HG03103 (cell line): Measurements from ENCODE around the gene NOP16.
"Not testable (repeated sequence)": the region's sequence is repeated elsewhere in the genome, so short reads cannot be mapped to it uniquely, and the experiment has no call there.

Source experiments
- ATAC-seq: cut with Tn5 transposase; IDR thresholded peaks from one replicate; pipeline ENCODE4 v1.9.1; 2021; ENCODE audit warnings: low read depth; ENCODE audit not compliant: unreplicated experiment

The NOP16 gene

GRCh38 chr5:176410486-176411180, 22.2 kb upstream of the NOP16 start:
- no peak for ATAC-seq

- ATAC-seq = no peak
Observed at GRCh38 chr5:176409765-176410164, 21.4 kb upstream of the NOP16 start.

- no peak for ATAC-seq
Observed at GRCh38 chr5:176408590-176408989, 20.2 kb upstream of the NOP16 start.

- ATAC-seq = not testable (repeated sequence)
Observed at GRCh38 chr5:176408252-176408573, 19.8 kb upstream of the NOP16 start.

GRCh38 chr5:176407456-176408251, 19.3 kb upstream of the NOP16 start:
- no peak for ATAC-seq

- ATAC-seq = no peak
Observed at GRCh38 chr5:176406436-176407052, 18.1 kb upstream of the NOP16 start.

GRCh38 chr5:176405656-176406435, 17.4 kb upstream of the NOP16 start:
- ATAC-seq = no peak

GRCh38 chr5:176401281-176402205, 13.1 kb upstream of the NOP16 start:
- ATAC-seq = no peak

GRCh38 chr5:176400382-176401156, 12.2 kb upstream of the NOP16 start:
- no peak for ATAC-seq

GRCh38 chr5:176397736-176398420, 9.5 kb upstream of the NOP16 start:
- ATAC-seq = no peak

- ATAC-seq = no peak
Observed at GRCh38 chr5:176396330-176396729, 7.9 kb upstream of the NOP16 start.

- ATAC-seq = no peak
Observed at GRCh38 chr5:176394881-176395675, 6.7 kb upstream of the NOP16 start.

- ATAC-seq = no peak
Observed at GRCh38 chr5:176394096-176394495, 5.7 kb upstream of the NOP16 start.

- no peak for ATAC-seq
Observed at GRCh38 chr5:176392526-176392925, 4.1 kb upstream of the NOP16 start.

GRCh38 chr5:176391999-176392398, 3.6 kb upstream of the NOP16 start:
- ATAC-seq = no peak

GRCh38 chr5:176391479-176391878, 3.1 kb upstream of the NOP16 start:
- ATAC-seq = no peak

- peak; percentile 18 for ATAC-seq
Observed at GRCh38 chr5:176389135-176390123, 1.0 kb upstream of the NOP16 start.
